Urinary bladder (tissue), 4 donors: ENCODE data around the gene LRRC10. TPM values are rescaled to one million over a fixed set of nuclear protein-coding genes. Genes with fewer than 3 reads are reported as not detected.
A peak's percentile ranks its signal among the peaks of the same experiment; 100 is the strongest.
"Not testable (repeated sequence)": the region's sequence is repeated elsewhere in the genome, so short reads cannot be mapped to it uniquely, and the experiment has no call there.

Experiments
- DNase-seq: peaks from one replicate; pipeline ENCODE4 v3.0.0-alpha.2; 2015; ENCODE audit errors: extremely low spot score
- H3K27ac ChIP-seq: one replicate; pipeline ENCODE4 v1.5.1; 2013; ENCODE audit warnings: low read depth, mild to moderate bottlenecking, moderate library complexity
- H3K36me3 ChIP-seq: one replicate; pipeline ENCODE4 v1.6.1; 2013; ENCODE audit warnings: mild to moderate bottlenecking, moderate library complexity; ENCODE audit not compliant: insufficient read depth
- H3K4me1 ChIP-seq: one replicate; pipeline ENCODE4 v1.6.1; 2013; ENCODE audit warnings: mild to moderate bottlenecking, moderate library complexity; ENCODE audit not compliant: insufficient read depth
- H3K4me3 ChIP-seq: one replicate; pipeline ENCODE4 v1.5.1; 2013; ENCODE audit warnings: low read depth, low read length
- WGBS: extraction: QIAGEN DNeasy Blood & Tissue Kit; methylation state at CpG from one replicate; pipeline ENCODE4 v1.1.7; 2013; 5-methylcytosine and 5-hydroxymethylcytosine counted together
- polyA plus RNA-seq: library from polyadenylated mRNA; stranded (reverse); fragments of 200-250 nt; gene quantifications from one replicate; pipeline ENCODE4 v1.2.3, GENCODE V29; 2013
- total RNA-seq: library from RNA; depleted of rRNA; stranded (reverse); fragments of >200 nt; gene quantifications from one replicate; pipeline ENCODE4 v1.2.3, GENCODE V29; 2014
- donor health status: healthy with polysubstance abuse.
- donor health status: healthy.

The LRRC10 gene
- total and polyA plus RNA-seq, 2 donors: not detected

- WGBS: 29% methylated on average over 12 of the region's 12 CpGs
Measured at GRCh38 chr12:69639400-69640016, 28.8 kb upstream of the LRRC10 start.

GRCh38 chr12:69633061-69633460, 22.4 kb upstream of the LRRC10 start:
- no peaks in the 10 kb centered on the region for H3K4me1 ChIP-seq
- no peaks in the 10 kb centered on the region for H3K36me3 ChIP-seq
- H3K27ac ChIP-seq: no peak overlapping the region
- no peak for DNase-seq
- H3K4me3 ChIP-seq: no peak overlapping the region
- 89% methylated on average over 2 of the region's 2 CpGs for WGBS

More at GRCh38 chr12:69639400-69640016, 28.8 kb upstream of the LRRC10 start:
- Histone ChIP-seq H3K4me1 (no peaks in the 10 kb centered on the region), H3K4me3 (no peak overlapping the region), H3K36me3 (no peaks in the 10 kb centered on the region), H3K27ac (no peak overlapping the region)
- DNase-seq: peak; percentile 21

- Histone ChIP-seq H3K36me3 (no peaks in the 10 kb centered on the region), H3K27ac (no peak overlapping the region), H3K4me3 (no peak overlapping the region), H3K4me1 (no peaks in the 10 kb centered on the region)
- WGBS: 90% methylated on average over 6 of the region's 6 CpGs
- DNase-seq: no peak
Measured at GRCh38 chr12:69630191-69630590, 19.5 kb upstream of the LRRC10 start.

GRCh38 chr12:69627501-69627900, 16.8 kb upstream of the LRRC10 start:
- Histone ChIP-seq H3K27ac (no peak overlapping the region), H3K4me1 (no peaks in the 10 kb centered on the region), H3K36me3 (no peaks in the 10 kb centered on the region), H3K4me3 (no peak overlapping the region)
- 87% methylated on average over 8 of the region's 8 CpGs for WGBS
- no peak for DNase-seq

- Histone ChIP-seq H3K4me3 (no peak overlapping the region), H3K27ac (no peak overlapping the region), H3K36me3 (no peaks in the 10 kb centered on the region), H3K4me1 (no peaks in the 10 kb centered on the region)
- no peak for DNase-seq
- WGBS: 35% methylated on average over 13 of the region's 13 CpGs
Measured at GRCh38 chr12:69623970-69624369, 13.3 kb upstream of the LRRC10 start.

- H3K4me3 ChIP-seq: no peak overlapping the region
- no peaks in the 10 kb centered on the region for H3K36me3 ChIP-seq
- no peak overlapping the region for H3K27ac ChIP-seq
- no peak for DNase-seq
- H3K4me1 ChIP-seq: no peaks in the 10 kb centered on the region
- WGBS: 88% methylated on average over 2 of the region's 2 CpGs
Measured at GRCh38 chr12:69621551-69621950, 10.8 kb upstream of the LRRC10 start.

GRCh38 chr12:69620921-69621320, 10.2 kb upstream of the LRRC10 start:
- Histone ChIP-seq H3K27ac (no peak overlapping the region), H3K4me1 (no peaks in the 10 kb centered on the region), H3K4me3 (no peak overlapping the region), H3K36me3 (no peaks in the 10 kb centered on the region)
- no peak for DNase-seq
- WGBS: 63% methylated on average over 2 of the region's 2 CpGs

DNA sequence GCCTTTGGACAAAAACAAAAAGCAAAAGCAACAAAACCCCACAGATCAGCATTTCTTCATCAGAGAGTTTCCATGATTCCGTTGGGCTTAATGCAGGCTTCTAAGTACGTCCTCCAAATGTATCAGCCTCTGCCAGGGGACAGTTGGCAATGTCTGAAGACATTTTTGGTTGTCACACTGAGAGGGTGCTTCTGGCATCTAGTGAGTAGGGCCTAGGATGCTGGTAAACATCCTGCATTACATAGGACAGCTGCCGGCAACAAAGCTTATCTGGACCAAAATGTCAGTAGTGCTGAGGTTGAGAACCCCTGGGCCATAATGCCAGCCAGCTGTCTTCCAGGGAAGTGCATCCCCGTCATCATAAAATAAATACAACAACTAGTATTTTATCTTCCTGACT, 9.4 kb upstream of the LRRC10 start:
- 48% methylated on average over 4 of the region's 4 CpGs for WGBS
- Histone ChIP-seq H3K4me3 (no peak overlapping the region), H3K4me1 (no peaks in the 10 kb centered on the region), H3K27ac (no peak overlapping the region), H3K36me3 (no peaks in the 10 kb centered on the region)
- no peak for DNase-seq

- no peak for DNase-seq
- Histone ChIP-seq H3K4me3 (no peak overlapping the region), H3K4me1 (no peaks in the 10 kb centered on the region), H3K36me3 (no peaks in the 10 kb centered on the region), H3K27ac (no peak overlapping the region)
- 65% methylated on average over 6 of the region's 6 CpGs for WGBS
Measured at GRCh38 chr12:69619050-69619449, 8.3 kb upstream of the LRRC10 start.

GRCh38 chr12:69616025-69616424, 5.3 kb upstream of the LRRC10 start:
- WGBS: 79% methylated on average over 14 of the region's 14 CpGs
- DNase-seq: no peak
- no peak overlapping the region for H3K4me3 ChIP-seq
- no peaks in the 10 kb centered on the region for H3K4me1 ChIP-seq
- H3K27ac ChIP-seq: no peak overlapping the region
- H3K36me3 ChIP-seq: no peaks in the 10 kb centered on the region

DNA sequence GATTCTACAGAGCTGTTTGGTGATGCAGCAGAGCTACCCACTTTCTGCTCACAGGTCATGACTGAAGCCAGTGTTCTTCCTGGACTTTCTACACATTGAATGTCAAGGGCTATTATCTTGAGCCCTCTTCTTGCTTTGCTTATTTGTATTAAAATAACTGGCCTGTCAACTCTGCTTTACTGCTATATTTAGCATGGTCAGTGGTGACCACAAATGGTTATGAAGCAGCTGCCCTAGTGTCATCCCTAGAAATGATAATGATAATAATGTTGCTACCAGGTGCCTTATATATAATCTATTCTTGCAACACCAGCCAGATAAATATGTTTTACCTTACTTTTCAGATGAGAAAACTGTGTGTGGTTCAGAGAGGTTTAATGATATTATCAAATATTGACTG, 2.6 kb upstream of the LRRC10 start:
- H3K27ac ChIP-seq: no peak overlapping the region
- no peak overlapping the region for H3K4me3 ChIP-seq
- H3K4me1 ChIP-seq: no peaks in the 10 kb centered on the region
- DNase-seq: no peak
- no peaks in the 10 kb centered on the region for H3K36me3 ChIP-seq

- no peaks in the 10 kb centered on the region for H3K4me1 ChIP-seq
- H3K36me3 ChIP-seq: no peaks in the 10 kb centered on the region
- DNase-seq: no peak
- H3K4me3 ChIP-seq: no peak overlapping the region
- H3K27ac ChIP-seq: no peak overlapping the region
- WGBS: 95% methylated on average over 15 of the region's 15 CpGs
Measured at GRCh38 chr12:69610126-69610525, 581 bp downstream of the LRRC10 start.

DNA sequence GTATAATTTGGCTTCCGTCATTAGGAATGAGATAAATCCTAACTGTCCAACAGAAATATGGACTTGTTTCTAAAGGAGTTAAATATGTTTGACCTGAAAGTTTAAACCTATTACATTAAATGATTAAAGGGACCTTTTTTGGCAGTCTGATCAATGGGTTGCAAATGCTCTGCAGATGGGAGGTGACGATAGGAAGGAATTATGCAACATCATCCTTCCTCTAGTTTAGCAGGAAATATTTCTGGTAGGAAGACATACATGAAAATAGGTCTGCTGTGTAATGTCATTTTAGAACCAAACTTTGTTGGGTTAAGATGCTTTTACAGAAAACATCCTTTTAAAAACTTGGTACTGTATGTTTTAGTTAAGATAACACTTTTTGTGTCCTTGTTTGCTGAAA, 2.6 kb downstream of the LRRC10 start:
- Histone ChIP-seq H3K4me3 (no peak overlapping the region), H3K4me1 (no peaks in the 10 kb centered on the region), H3K27ac (no peak overlapping the region), H3K36me3 (no peaks in the 10 kb centered on the region)
- no peak for DNase-seq
- 48% methylated on average over 2 of the region's 2 CpGs for WGBS

- not testable (repeated sequence) for H3K4me1 ChIP-seq, H3K36me3 ChIP-seq, DNase-seq, H3K27ac ChIP-seq, H3K4me3 ChIP-seq
- 88% methylated on average over 2 of the region's 3 CpGs for WGBS
Measured at GRCh38 chr12:69604275-69604674, 6.4 kb downstream of the LRRC10 start.

DNA sequence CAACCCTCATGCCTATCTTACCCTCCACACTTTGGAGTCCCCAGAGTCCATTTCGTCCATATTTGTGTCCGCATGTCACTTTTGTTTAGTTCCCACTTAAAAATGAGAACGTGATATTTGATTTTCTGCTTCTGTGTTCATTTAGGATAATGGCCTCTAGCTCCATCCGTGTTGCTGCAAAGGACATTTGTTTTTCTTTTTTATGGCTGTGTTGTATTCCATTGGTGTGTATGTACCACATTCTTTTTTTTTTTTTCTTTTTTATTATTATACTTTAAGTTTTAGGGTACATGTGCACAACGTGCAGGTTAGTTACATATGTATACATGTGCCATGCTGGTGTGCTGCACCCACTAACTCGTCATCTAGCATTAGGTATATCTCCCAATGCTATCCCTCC, 7.2 kb downstream of the LRRC10 start:
- H3K36me3 ChIP-seq, DNase-seq, H3K4me1 ChIP-seq, H3K4me3 ChIP-seq, H3K27ac ChIP-seq: not testable (repeated sequence)
- WGBS: 95% methylated on average over 5 of the region's 6 CpGs
